Immature natural killer cell (primary cell): ENCODE results near the gene CDK14. TPM values are rescaled to one million over a fixed set of nuclear protein-coding genes. Genes with fewer than 3 reads are reported as not detected.
"Not testable (repeated sequence)": the region's sequence is repeated elsewhere in the genome, so short reads cannot be mapped to it uniquely, and the experiment has no call there.

Experiments
- DNase-seq, 3 donors: peaks; one replicate each; pipeline ENCODE4 v3.0.0; 2022; ENCODE audit warnings: mixed read lengths in 1 of 3
- H3K27ac Mint-ChIP-seq, 6 donors: one replicate each; pipeline ENCODE4 v1.8.0; 2020; ENCODE audit warnings: mixed read lengths in 6 of 6, mild to moderate bottlenecking in 5 of 6, inconsistent platforms in 4 of 6, moderate library complexity in 3 of 6
- H3K27me3 Mint-ChIP-seq, 3 donors: one replicate each; pipeline ENCODE4 v1.8.0; 2020 to 2021; ENCODE audit warnings: low read depth in 3 of 3, mild to moderate bottlenecking in 3 of 3, mixed read lengths in 3 of 3, moderate library complexity in 3 of 3, inconsistent platforms in 1 of 3
- H3K36me3 Mint-ChIP-seq, 3 donors: one replicate each; pipeline ENCODE4 v1.8.0; 2020; ENCODE audit warnings: mixed read lengths in 3 of 3, inconsistent platforms in 2 of 3, mild to moderate bottlenecking in 2 of 3
- H3K4me1 Mint-ChIP-seq, 2 donors: one replicate each; pipeline ENCODE4 v1.8.0; 2020; ENCODE audit warnings: inconsistent platforms in 2 of 2, mild to moderate bottlenecking in 2 of 2, mixed read lengths in 2 of 2, moderate library complexity in 1 of 2
- H3K4me3 Mint-ChIP-seq, 5 donors: one replicate each; pipeline ENCODE4 v1.8.0; 2020; ENCODE audit warnings: mild to moderate bottlenecking in 5 of 5, mixed read lengths in 5 of 5, inconsistent platforms in 3 of 5, moderate library complexity in 3 of 5
- H3K9me3 Mint-ChIP-seq, 6 donors: one replicate each; pipeline ENCODE4 v1.8.0; 2020; ENCODE audit warnings: mild to moderate bottlenecking in 6 of 6, mixed read lengths in 6 of 6, inconsistent platforms in 4 of 6, moderate library complexity in 3 of 6
- polyA plus RNA-seq, 3 donors: library from polyadenylated mRNA; unstranded; fragments of 300-500 nt; fragmentation: Illumina TruSeq; gene quantifications; one replicate each; pipeline ENCODE4 v1.2.3, GENCODE V29; 2021

CDK14 gene
- polyA plus RNA-seq, 3 donors from 2014 or later = 0.22 TPM; not detected in 2

DNA sequence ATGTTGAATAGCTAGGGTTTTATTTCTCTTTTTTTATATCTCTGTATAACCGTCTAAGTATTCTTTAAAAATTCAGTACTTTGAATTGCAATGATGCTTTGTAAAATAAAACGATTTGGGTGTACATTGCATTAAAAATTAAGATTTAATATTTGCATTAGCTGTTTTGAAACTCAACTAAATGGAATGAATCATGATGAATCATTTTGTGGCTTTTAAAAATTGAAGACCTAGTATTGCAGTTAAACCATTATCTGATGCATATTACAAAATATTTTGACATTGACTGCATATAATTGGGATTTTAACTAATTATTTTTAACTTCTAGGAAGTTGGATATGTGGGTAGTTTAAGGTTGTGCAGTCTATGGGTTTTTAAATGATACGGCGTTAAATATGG lies 314.0 kb downstream of the CDK14 start:
- H3K4me3 Mint-ChIP-seq = no peak overlapping the region

GRCh38 chr7:90916319-90916718 lies 320.2 kb downstream of the CDK14 start:
- no peaks in the 10 kb centered on the region for H3K4me1 Mint-ChIP-seq
- DNase-seq = no peak
- no peaks in the 10 kb centered on the region for H3K36me3 Mint-ChIP-seq
- no peaks in the 10 kb centered on the region for H3K27me3 Mint-ChIP-seq
- H3K4me3 Mint-ChIP-seq = no peak overlapping the region
- peaks cover 3 to 21% (median 4%) of the 10 kb centered on the region in 6 donors for H3K9me3 Mint-ChIP-seq
- no peak overlapping the region for H3K27ac Mint-ChIP-seq

More for the DNA sequence above, 314.0 kb downstream of the CDK14 start:
- Mint-ChIP-seq H3K27ac (no peak overlapping the region), H3K9me3 (peaks cover 3 to 41% (median 8%) of the 10 kb centered on the region in 6 donors), H3K4me1 (no peaks in the 10 kb centered on the region), H3K36me3 (no peaks in the 10 kb centered on the region), H3K27me3 (no peaks in the 10 kb centered on the region)
- no peak for DNase-seq

DNA sequence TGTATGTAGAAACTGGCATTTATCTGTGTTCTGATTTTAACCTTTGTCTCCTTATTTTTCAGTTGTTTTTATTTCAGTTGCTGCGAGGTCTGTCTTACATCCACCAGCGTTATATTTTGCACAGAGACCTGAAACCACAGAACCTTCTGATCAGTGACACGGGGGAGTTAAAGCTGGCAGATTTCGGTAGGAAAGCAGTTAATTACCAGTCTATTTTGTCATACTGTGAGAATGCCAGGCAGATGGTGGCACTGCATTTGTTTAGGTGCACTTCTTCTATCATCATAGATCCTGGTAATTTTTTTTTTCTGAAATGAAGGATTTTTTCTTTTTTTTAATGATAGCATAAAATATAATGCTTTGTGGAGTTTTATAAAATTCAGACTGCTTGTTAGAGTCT lies 321.4 kb downstream of the CDK14 start:
- no peak for DNase-seq
- Mint-ChIP-seq H3K27ac (no peak overlapping the region), H3K4me3 (no peak overlapping the region), H3K36me3 (no peaks in the 10 kb centered on the region), H3K27me3 (no peaks in the 10 kb centered on the region), H3K9me3 (peaks cover 0 to 21% (median 3%) of the 10 kb centered on the region in 6 donors), H3K4me1 (no peaks in the 10 kb centered on the region)

DNA sequence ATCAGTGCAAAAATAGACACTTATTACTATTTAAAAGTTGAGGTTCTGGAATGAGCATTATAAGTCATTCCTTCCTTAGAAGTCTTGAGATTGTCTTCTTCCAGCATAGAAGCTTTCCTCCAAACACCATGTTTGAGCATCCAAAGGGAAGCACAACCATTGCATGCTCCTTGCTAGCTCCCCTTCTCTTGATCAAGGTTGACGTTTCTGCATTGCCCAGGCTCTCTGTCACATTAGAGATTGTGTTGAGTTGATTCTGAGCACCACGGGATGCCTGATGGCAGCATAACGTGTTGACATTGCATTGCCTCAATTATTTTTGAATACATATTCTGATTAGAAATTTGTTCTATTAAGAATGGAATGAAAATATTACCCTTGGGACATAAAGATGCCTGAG lies 322.2 kb downstream of the CDK14 start:
- H3K36me3 Mint-ChIP-seq = no peaks in the 10 kb centered on the region
- H3K4me3 Mint-ChIP-seq = no peak overlapping the region
- H3K9me3 Mint-ChIP-seq = peaks cover 0 to 23% (median 3%) of the 10 kb centered on the region in 6 donors
- DNase-seq = no peak
- H3K27me3 Mint-ChIP-seq = no peaks in the 10 kb centered on the region
- no peaks in the 10 kb centered on the region for H3K4me1 Mint-ChIP-seq
- H3K27ac Mint-ChIP-seq = no peak overlapping the region

DNA sequence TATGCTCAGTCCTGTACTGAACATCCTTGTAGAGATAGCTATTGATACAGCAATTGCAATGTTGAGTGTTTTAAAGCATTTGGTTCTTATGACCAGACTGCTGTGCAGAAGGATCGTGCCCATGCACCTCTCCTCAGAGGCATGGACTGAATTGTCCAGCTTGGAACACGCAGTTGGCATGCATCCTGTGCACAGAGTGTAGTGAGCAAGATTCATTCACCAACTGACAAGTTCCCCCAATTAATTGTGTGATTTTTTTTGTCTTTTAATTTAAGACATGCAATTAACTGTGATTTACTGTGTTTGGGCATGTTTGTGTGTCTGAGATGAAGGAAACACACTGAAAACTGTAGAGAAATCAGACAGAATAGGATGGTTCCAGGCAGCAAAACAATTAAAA lies 323.7 kb downstream of the CDK14 start:
- no peak for DNase-seq
- peaks cover 0 to 14% (median 3%) of the 10 kb centered on the region in 6 donors for H3K9me3 Mint-ChIP-seq
- H3K27me3 Mint-ChIP-seq = no peaks in the 10 kb centered on the region
- no peaks in the 10 kb centered on the region for H3K4me1 Mint-ChIP-seq
- H3K27ac Mint-ChIP-seq = no peak overlapping the region
- H3K36me3 Mint-ChIP-seq = no peaks in the 10 kb centered on the region
- no peak overlapping the region for H3K4me3 Mint-ChIP-seq

- Mint-ChIP-seq H3K27me3 (no peaks in the 10 kb centered on the region), H3K27ac (no peak overlapping the region), H3K4me3 (no peak overlapping the region), H3K4me1 (no peaks in the 10 kb centered on the region), H3K9me3 (peaks cover 0 to 16% (median 3%) of the 10 kb centered on the region in 6 donors), H3K36me3 (no peaks in the 10 kb centered on the region)
- no peak for DNase-seq
Measured at GRCh38 chr7:90920336-90920735, 324.2 kb downstream of the CDK14 start.

DNA sequence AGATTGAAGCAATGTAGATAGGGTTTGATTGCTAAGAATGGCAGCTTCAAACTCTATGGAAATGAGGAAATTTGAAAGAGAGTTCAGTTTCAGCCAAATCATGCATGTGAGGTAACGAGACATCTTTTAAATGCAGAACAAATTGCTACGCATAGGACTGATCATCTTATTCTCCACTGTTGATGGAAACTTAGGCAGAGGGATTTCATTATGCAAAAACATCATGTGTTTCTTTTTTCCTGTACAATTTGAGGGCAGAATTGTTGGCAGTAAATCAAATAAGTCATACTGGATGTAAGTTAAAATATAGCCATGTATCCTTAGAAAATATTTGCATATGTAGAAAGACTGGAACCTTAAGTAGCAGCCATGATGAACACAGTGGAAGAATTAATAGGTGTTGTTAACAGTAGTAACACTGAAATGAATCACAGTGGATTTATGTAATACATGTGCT lies 327.4 kb downstream of the CDK14 start:
- peaks cover 0 to 2% (median 0%) of the 10 kb centered on the region in 3 donors for H3K27me3 Mint-ChIP-seq
- no peak for DNase-seq
- no peaks in the 10 kb centered on the region for H3K4me1 Mint-ChIP-seq
- no peak overlapping the region for H3K4me3 Mint-ChIP-seq
- H3K9me3 Mint-ChIP-seq = peaks cover 3 to 17% (median 4%) of the 10 kb centered on the region in 6 donors
- H3K36me3 Mint-ChIP-seq = no peaks in the 10 kb centered on the region
- no peak overlapping the region for H3K27ac Mint-ChIP-seq

DNA sequence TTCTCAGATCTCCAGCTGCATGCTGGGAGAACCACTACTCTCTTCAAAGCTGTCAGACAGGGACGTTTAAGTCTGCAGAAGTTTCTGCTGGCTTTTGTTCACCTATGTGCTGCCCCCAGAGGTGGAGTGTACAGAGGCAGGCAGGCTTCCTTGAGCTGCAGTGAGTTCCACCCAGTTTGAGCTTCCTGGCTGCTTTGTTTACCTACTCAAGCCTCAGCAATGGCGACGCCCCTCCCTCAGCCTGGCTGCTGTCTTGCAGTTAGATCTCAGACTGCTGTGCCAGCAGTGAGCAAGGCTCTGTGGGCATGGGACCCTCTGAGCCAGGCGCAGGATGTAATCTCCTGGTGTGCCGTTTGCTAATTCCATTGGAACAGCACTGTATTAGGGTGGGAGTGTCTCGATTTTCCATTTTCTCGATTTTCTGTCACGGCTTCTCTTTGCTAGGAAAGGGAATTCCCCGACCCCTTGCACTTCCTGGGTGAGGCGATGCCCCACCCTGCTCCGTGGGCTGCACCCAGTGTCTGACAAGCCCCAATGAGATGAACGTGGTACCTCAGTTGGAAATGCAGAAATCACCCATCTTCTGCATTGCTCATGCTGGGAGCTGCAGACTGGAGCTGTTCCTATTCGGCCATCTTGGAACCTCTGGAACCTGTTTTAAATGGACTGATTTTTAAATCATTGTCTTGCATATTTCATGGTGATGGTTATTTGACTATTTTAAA lies 332.7 kb downstream of the CDK14 start:
- peaks cover 4 to 27% (median 10%) of the 10 kb centered on the region in 6 donors for H3K9me3 Mint-ChIP-seq
- not testable (repeated sequence) for H3K36me3 Mint-ChIP-seq, H3K27ac Mint-ChIP-seq, H3K4me3 Mint-ChIP-seq, H3K4me1 Mint-ChIP-seq, H3K27me3 Mint-ChIP-seq, DNase-seq

DNA sequence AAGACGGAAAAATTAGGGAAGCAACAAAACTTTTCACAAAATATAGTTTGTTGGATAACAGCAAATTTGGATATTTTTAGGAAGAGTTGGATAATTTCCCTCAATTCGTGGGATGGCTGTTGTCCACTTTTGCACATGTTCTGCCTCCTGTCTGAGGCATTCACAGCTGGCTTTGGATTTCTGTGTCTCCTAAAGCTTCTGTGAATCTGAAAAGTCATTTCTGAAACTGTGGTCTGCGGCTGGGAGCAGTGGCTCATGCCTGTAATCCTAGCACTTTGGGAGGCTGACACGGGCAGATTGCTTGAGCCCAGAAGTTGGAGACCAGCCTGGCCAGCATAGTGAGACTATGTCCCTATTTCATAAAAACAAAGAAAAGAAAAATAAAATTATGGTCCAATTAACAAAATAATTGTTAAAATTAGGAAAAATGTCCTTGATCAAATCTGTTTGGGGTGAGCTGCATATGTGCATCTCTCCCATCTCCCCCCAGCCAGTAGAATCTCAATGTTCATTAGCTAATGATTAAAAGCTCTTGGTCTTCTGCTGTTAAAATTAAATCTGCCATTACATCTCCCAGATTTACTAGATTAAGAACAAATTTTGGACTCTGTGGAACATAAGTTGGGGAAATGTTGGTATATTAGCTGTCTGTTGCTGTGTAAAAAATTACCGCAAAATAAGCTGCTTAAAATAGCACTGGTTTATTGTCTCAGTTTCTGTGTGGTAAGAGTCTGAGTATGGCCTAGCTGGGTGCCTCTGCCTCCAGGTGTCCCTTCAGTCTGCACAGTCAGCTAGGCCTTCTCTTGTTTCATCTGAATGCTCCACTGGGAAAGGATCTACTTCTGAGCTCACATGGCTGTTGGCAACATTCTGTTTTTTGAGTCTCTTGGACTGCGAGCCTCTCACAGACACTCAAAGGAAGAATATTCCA lies 336.1 kb downstream of the CDK14 start:
- Mint-ChIP-seq H3K4me1 (no peaks in the 10 kb centered on the region), H3K27me3 (peaks cover 0 to 2% (median 0%) of the 10 kb centered on the region in 3 donors), H3K9me3 (peaks cover 6 to 18% (median 8%) of the 10 kb centered on the region in 6 donors), H3K36me3 (no peaks in the 10 kb centered on the region), H3K4me3 (no peak overlapping the region), H3K27ac (no peak overlapping the region)
- no peak for DNase-seq

- Mint-ChIP-seq H3K9me3 (peaks cover 4 to 18% (median 6%) of the 10 kb centered on the region in 6 donors), H3K27me3 (no peaks in the 10 kb centered on the region), H3K4me3 (no peak overlapping the region), H3K27ac (no peak overlapping the region), H3K4me1 (no peaks in the 10 kb centered on the region), H3K36me3 (no peaks in the 10 kb centered on the region)
- no peak for DNase-seq
Measured at GRCh38 chr7:90933041-90933440, 336.9 kb downstream of the CDK14 start.

GRCh38 chr7:90933984-90934383 lies 337.9 kb downstream of the CDK14 start:
- no peak for DNase-seq
- Mint-ChIP-seq H3K4me3 (no peak overlapping the region), H3K4me1 (no peaks in the 10 kb centered on the region), H3K27me3 (no peaks in the 10 kb centered on the region), H3K27ac (no peak overlapping the region), H3K9me3 (peaks cover 4 to 18% (median 6%) of the 10 kb centered on the region in 6 donors), H3K36me3 (no peaks in the 10 kb centered on the region)

GRCh38 chr7:90938371-90938770 lies 342.2 kb downstream of the CDK14 start:
- Mint-ChIP-seq H3K9me3 (peaks cover 0 to 8% (median 6%) of the 10 kb centered on the region in 6 donors), H3K4me3 (no peak overlapping the region), H3K27me3 (no peaks in the 10 kb centered on the region), H3K36me3 (no peaks in the 10 kb centered on the region), H3K4me1 (no peaks in the 10 kb centered on the region), H3K27ac (no peak overlapping the region)
- no peak for DNase-seq

DNA sequence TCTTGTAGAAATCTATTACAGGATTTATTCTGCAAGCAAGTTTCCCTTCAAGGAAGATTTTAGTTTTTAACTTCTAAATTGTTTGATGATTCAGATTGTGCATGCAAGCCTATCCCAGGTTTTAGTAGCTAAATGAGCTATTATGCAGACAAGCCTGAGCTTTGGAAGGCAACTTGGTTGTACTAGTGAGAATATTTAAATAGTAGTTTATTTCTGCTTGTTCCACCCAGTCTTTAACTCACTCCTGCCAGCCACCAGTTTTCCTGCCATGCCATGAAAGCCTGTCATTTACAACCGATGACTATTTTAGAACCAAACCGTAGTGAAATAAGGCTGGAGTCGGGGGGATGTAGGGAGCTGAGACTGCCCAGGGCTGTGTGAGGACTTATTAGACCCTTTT lies 343.5 kb downstream of the CDK14 start:
- H3K4me3 Mint-ChIP-seq = no peak overlapping the region
- no peaks in the 10 kb centered on the region for H3K36me3 Mint-ChIP-seq
- peaks cover 0 to 11% (median 5%) of the 10 kb centered on the region in 6 donors for H3K9me3 Mint-ChIP-seq
- H3K27me3 Mint-ChIP-seq = no peaks in the 10 kb centered on the region
- no peak overlapping the region for H3K27ac Mint-ChIP-seq
- DNase-seq = no peak
- no peaks in the 10 kb centered on the region for H3K4me1 Mint-ChIP-seq

DNA sequence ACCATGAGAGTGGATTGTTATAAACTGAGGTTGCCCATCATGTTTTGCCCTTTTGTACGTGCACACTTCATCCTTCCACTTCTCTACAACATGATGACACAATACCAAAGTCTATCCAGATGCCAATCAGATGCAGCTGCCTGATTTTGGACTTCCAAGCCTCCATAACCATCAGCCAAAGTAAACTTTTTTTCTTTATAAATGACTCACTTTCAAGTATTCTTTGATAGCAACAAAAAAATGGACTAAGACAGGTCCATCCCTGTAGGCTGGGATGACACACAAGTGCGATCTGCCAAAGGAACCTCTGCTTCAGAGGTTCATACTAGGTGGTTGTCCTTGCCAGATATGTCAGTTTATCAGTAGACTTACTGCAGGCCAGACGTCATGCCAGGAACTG lies 347.9 kb downstream of the CDK14 start:
- no peak for DNase-seq
- Mint-ChIP-seq H3K36me3 (no peaks in the 10 kb centered on the region), H3K27me3 (peaks cover 0 to 2% (median 0%) of the 10 kb centered on the region in 3 donors), H3K27ac (no peak overlapping the region), H3K4me1 (no peaks in the 10 kb centered on the region), H3K9me3 (peaks cover 0 to 27% (median 7%) of the 10 kb centered on the region in 6 donors), H3K4me3 (no peak overlapping the region)
